ENCODE data around the gene CCNY.
"Not testable (repeated sequence)": the region's sequence is repeated elsewhere in the genome, so short reads cannot be mapped to it uniquely, and the experiment has no call there.

CCNY gene

GRCh38 chr10:35354257-35354656 lies 17.9 kb downstream of the CCNY start:
- DNase-seq (ENCODE audit: low spot score), result not testable (repeated sequence)

GRCh38 chr10:35355971-35356724 lies 19.8 kb downstream of the CCNY start:
- DNase-seq (ENCODE audit: low spot score), result no peak

GRCh38 chr10:35356725-35357092 lies 20.4 kb downstream of the CCNY start:
- no peak for DNase-seq (ENCODE audit: low spot score)

- peak; percentile 90 for DNase-seq (ENCODE audit: low spot score)
Measured at GRCh38 chr10:35359056-35359455, 22.7 kb downstream of the CCNY start.

GRCh38 chr10:35359873-35360272 lies 23.6 kb downstream of the CCNY start:
- DNase-seq (ENCODE audit: low spot score), result no peak

- DNase-seq (ENCODE audit: low spot score), result no peak
Measured at GRCh38 chr10:35362701-35363350, 26.5 kb downstream of the CCNY start.

- DNase-seq (ENCODE audit: low spot score), result no peak
Measured at GRCh38 chr10:35363587-35363986, 27.3 kb downstream of the CCNY start.

- no peak for DNase-seq (ENCODE audit: low spot score)
Measured at GRCh38 chr10:35364808-35365207, 28.5 kb downstream of the CCNY start.

- DNase-seq (ENCODE audit: low spot score), result no peak
Measured at GRCh38 chr10:35365994-35366393, 29.7 kb downstream of the CCNY start.

- DNase-seq (ENCODE audit: low spot score), result no peak
Measured at GRCh38 chr10:35367107-35367859, 31.0 kb downstream of the CCNY start.

- DNase-seq (ENCODE audit: low spot score), result no peak
Measured at GRCh38 chr10:35367982-35368381, 31.7 kb downstream of the CCNY start.

GRCh38 chr10:35368485-35369048 lies 32.3 kb downstream of the CCNY start:
- no peak for DNase-seq (ENCODE audit: low spot score)

GRCh38 chr10:35369049-35369611 lies 32.8 kb downstream of the CCNY start:
- DNase-seq (ENCODE audit: low spot score), result no peak

- DNase-seq (ENCODE audit: low spot score), result no peak
Measured at GRCh38 chr10:35371731-35372130, 35.4 kb downstream of the CCNY start.

- DNase-seq (ENCODE audit: low spot score), result no peak
Measured at GRCh38 chr10:35372329-35372728, 36.0 kb downstream of the CCNY start.

GRCh38 chr10:35375091-35375765 lies 38.9 kb downstream of the CCNY start:
- DNase-seq (ENCODE audit: low spot score), result no peak

- DNase-seq (ENCODE audit: low spot score), result no peak
Measured at GRCh38 chr10:35377050-35377728, 40.9 kb downstream of the CCNY start.

GRCh38 chr10:35378541-35379210 lies 42.4 kb downstream of the CCNY start:
- DNase-seq (ENCODE audit: low spot score), result no peak

GRCh38 chr10:35379226-35380137 lies 43.2 kb downstream of the CCNY start:
- DNase-seq (ENCODE audit: low spot score), result no peak
